PC-3 (cell line): Measurements from ENCODE around the gene ZNF512B. TPM values are rescaled to one million over a fixed set of nuclear protein-coding genes. Genes with fewer than 3 reads are reported as not detected.
A peak's percentile ranks its signal among the peaks of the same experiment; 100 is the strongest.

Experiments used
- ATAC-seq: fragments of 200-7000 bp; cut with Tn5 transposase; 2 replicates; pipeline ENCODE4 v1.9.1; 2020; ENCODE audit warnings: mild to moderate bottlenecking, moderate library complexity
- BruUV-seq: library from RNA; stranded (reverse); fragments of 400-500 nt; replicated peaks from 2 replicates; lab custom pipeline; 2021; lab: Mats Ljungman, UMichigan
- CTCF ChIA-PET: fragments of 300-600 bp; sonication (Branson Sonifier 250); formaldehyde crosslinking; loops from one replicate; lab custom pipeline; 2022; ENCODE audit warnings: antibody characterized with exemption; lab: Charles Lee
- POLR2A ChIA-PET: fragments of 300-600 bp; sonication (Branson Sonifier 250); formaldehyde crosslinking; loops from one replicate; lab custom pipeline; 2022; ENCODE audit warnings: antibody characterized with exemption; ENCODE audit not compliant: unreplicated experiment; lab: Charles Lee
- DNase-seq: peaks from one replicate; pipeline ENCODE4 v3.0.0-alpha.2; 2015
- H2AFZ ChIP-seq: fragments of 300-600 bp; sonication (generic); 2 replicates; pipeline ENCODE4 v1.6.0; 2016; ENCODE audit warnings: antibody characterized with exemption, low read length
- H3F3A ChIP-seq: fragments of 300-600 bp; sonication (generic); one replicate; pipeline ENCODE4 v1.6.0; 2017; ENCODE audit warnings: antibody characterized with exemption, low read length, control low read depth, mild to moderate bottlenecking; ENCODE audit not compliant: unreplicated experiment
- H3K27ac ChIP-seq: fragments of 300-600 bp; sonication (generic); 2 replicates; pipeline ENCODE4 v1.5.1; 2016; ENCODE audit warnings: mild to moderate bottlenecking, low read length
- H3K27me3 ChIP-seq: fragments of 300-600 bp; sonication (generic); 2 replicates; pipeline ENCODE4 v1.6.1; 2016; ENCODE audit warnings: low read length, mixed read lengths
- H3K36me3 ChIP-seq: fragments of 300-600 bp; sonication (generic); 2 replicates; pipeline ENCODE4 v1.6.1; 2016; ENCODE audit warnings: low read depth, mixed run types, low read length, mixed read lengths
- H3K4me1 ChIP-seq: fragments of 300-600 bp; sonication (generic); 2 replicates; pipeline ENCODE4 v1.5.1; 2016; ENCODE audit warnings: low read length; ENCODE audit not compliant: insufficient read depth
- H3K4me2 ChIP-seq: fragments of 300-600 bp; sonication (generic); 2 replicates; pipeline ENCODE4 v1.6.0; 2016; ENCODE audit warnings: low read length
- H3K4me3 ChIP-seq: fragments of 300-600 bp; sonication (generic); 2 replicates; pipeline ENCODE4 v1.5.1; 2016; ENCODE audit warnings: mild to moderate bottlenecking, low read length, mixed read lengths
- H3K79me2 ChIP-seq: fragments of 300-600 bp; sonication (generic); 2 replicates; pipeline ENCODE4 v1.6.1; 2017; ENCODE audit warnings: low read length, mixed read lengths
- H3K9ac ChIP-seq: fragments of 300-600 bp; sonication (generic); 2 replicates; pipeline ENCODE4 v1.6.0; 2016; ENCODE audit warnings: mild to moderate bottlenecking, low read length
- H3K9me2 ChIP-seq: fragments of 300-600 bp; sonication (generic); replicated peaks from 2 replicates; pipeline ENCODE4 v1.6.1; 2016; ENCODE audit warnings: mixed run types, low read length, mixed read lengths
- H3K9me3 ChIP-seq: fragments of 300-600 bp; sonication (generic); 2 replicates; pipeline ENCODE4 v1.6.1; 2016; ENCODE audit warnings: low read length, mixed read lengths
- H4K20me1 ChIP-seq: fragments of 300-600 bp; sonication (generic); 2 replicates; pipeline ENCODE4 v1.6.1; 2016; ENCODE audit warnings: low read length, mixed read lengths
- CTCF ChIP-seq: fragments of 300-600 bp; sonication (generic); conservative IDR thresholded peaks from 2 replicates; pipeline ENCODE4 v1.5.1; 2017; ENCODE audit warnings: antibody characterized with exemption, low read depth, mild to moderate bottlenecking, low read length
- EZH2 ChIP-seq: fragments of 300-600 bp; sonication (generic); IDR thresholded peaks from one replicate; pipeline ENCODE4 v1.6.1; 2017; ENCODE audit warnings: antibody characterized with exemption, mild to moderate bottlenecking, low read length; ENCODE audit not compliant: unreplicated experiment
- EZH2phosphoT487 ChIP-seq: fragments of 300-600 bp; sonication (generic); IDR thresholded peaks from 2 replicates; pipeline ENCODE4 v1.6.1; 2018; ENCODE audit warnings: mild to moderate bottlenecking, antibody characterized with exemption, low read length, borderline replicate concordance
- intact Hi-C: fragments of 100-400 bp; cut with micrococcal nuclease; formaldehyde crosslinking; loops from 2 replicates; pipeline ENCODE4 v1.9.0; 2023
- total RNA-seq: library from RNA; depleted of rRNA; stranded (reverse); fragments of >200 nt; gene quantifications from 2 replicates; pipeline ENCODE4 v1.2.3, GENCODE V29; 2014

ZNF512B gene
- total RNA-seq, 1 experiment from 2014 or later = 18.0 TPM

DNA sequence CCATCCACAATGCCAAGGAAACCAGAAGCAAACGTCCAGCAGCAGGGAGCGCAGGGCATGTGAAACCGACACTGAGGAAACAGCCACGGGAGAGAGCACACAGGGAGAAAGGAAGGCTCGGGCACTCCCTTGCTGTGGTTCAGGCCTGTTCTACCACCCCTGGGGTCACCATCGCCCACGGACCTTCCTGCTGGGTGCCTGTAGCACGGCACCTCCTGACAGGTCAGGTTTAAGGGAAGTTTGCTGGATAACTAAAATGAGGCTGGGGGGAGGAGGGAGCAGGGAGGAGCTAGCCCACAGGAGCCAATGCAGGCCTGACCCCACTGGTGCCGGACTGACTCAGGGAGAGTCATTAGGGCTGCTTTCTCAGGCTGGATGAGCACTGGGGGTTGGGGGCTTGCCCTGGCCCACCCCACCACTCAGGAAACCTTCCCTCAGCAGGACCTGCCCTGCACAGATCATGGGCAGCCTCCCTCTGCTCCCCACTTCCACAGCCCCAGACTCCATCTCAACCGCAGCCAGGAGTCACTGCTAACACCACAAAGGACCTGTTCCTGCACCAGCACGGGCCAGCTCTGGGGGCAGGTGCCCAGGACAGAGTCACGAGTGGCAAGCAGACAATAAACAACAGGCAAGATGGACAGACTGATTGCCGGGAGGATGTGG lies 15.8 kb downstream of the ZNF512B start:
- intact Hi-C loops = no loop called here
- no peak for TF ChIP-seq CTCF
- TF ChIP-seq EZH2 = no peak
- TF ChIP-seq EZH2phosphoT487 = no peak
- H3K4me2 ChIP-seq = peak overlapping the region; percentile 97
- H3K9me2 ChIP-seq = no peaks in the 10 kb centered on the region
- peak overlapping the region; percentile 95 for H3K4me3 ChIP-seq
- DNase-seq = no peak
- POLR2A ChIA-PET = no interaction called here
- H3K36me3 ChIP-seq = no peaks in the 10 kb centered on the region
- H3F3A ChIP-seq = no peaks in the 10 kb centered on the region
- ATAC-seq = no peak
- H3K9ac ChIP-seq = no peak overlapping the region
- no peak overlapping the region for H3K27ac ChIP-seq
- peaks cover 39% of the 10 kb centered on the region for H3K4me1 ChIP-seq
- no peak overlapping the region for H2AFZ ChIP-seq
- peaks cover 54% of the 10 kb centered on the region; the same call in 1 of the 2 replicates for H4K20me1 ChIP-seq
- H3K9me3 ChIP-seq = no peaks in the 10 kb centered on the region
- H3K27me3 ChIP-seq = no peaks in the 10 kb centered on the region
- no TSS peak for BruUV-seq
- CTCF ChIA-PET = no interaction called here
- H3K79me2 ChIP-seq = peaks cover 73% of the 10 kb centered on the region

- peaks cover 65% of the 10 kb centered on the region for H4K20me1 ChIP-seq
- CTCF ChIA-PET = no interaction called here
Measured at GRCh38 chr20:63952769-63953168, 17.0 kb downstream of the ZNF512B start.

More at GRCh38 chr20:63952769-63953168, 17.0 kb downstream of the ZNF512B start:
- H2AFZ ChIP-seq = no peak overlapping the region
- no peak overlapping the region for H3K4me2 ChIP-seq
- peaks cover 42% of the 10 kb centered on the region for H3K4me1 ChIP-seq
- no peaks in the 10 kb centered on the region for H3K27me3 ChIP-seq
- POLR2A ChIA-PET = no interaction called here
- H3K79me2 ChIP-seq = peaks cover 84% of the 10 kb centered on the region
- DNase-seq (no peak), ATAC-seq (no peak)
- no peaks in the 10 kb centered on the region for H3K9me2 ChIP-seq
- no peak overlapping the region for H3K9ac ChIP-seq
- H3F3A ChIP-seq = no peaks in the 10 kb centered on the region
- BruUV-seq = no TSS peak
- no peak overlapping the region for H3K27ac ChIP-seq
- no peaks in the 10 kb centered on the region for H3K9me3 ChIP-seq
- H3K4me3 ChIP-seq = no peak overlapping the region
- intact Hi-C loops = no loop called here
- no peaks in the 10 kb centered on the region; the same call in 1 of the 2 replicates for H3K36me3 ChIP-seq
- TF ChIP-seq EZH2phosphoT487 (no peak), CTCF (no peak), EZH2 (no peak)
